Measurements from ENCODE around the gene TSC1.

DNA sequence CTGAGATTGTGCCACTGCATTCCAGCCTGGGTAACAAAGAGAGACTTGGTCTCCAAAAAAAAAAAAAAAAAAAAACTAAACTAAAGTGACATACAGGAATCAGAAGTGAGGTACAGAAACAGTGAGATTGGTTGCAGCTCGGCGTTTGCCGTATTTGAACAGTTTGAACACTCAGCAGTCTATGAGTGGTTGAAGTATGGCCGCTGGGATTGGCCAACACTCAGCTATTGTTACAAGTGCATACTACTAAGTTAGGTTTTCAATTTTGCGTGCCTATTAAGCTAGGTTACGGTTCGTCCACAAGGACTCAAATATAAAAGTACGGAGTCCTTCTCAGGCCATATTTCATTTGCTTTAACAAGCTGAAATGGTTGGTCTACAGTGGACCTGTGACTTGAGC is 3.3 kb upstream of the TSC1 start:
- no peak for TF ChIP-seq ZNF776 (tag by site-specific recombination; IDR thresholded peaks at IDR 0.05; ENCODE audit: borderline replicate concordance)
- TF ChIP-seq ZNF274 (IDR thresholded peaks at IDR 0.05; ENCODE audit: low read length), result no peak
- no peak for TF ChIP-seq ZNF274 (tag by site-specific recombination; IDR thresholded peaks at IDR 0.05; ENCODE audit: borderline replicate concordance)
- no peak for TF ChIP-seq KLF10 (tag by site-specific recombination; IDR thresholded peaks at IDR 0.05)
- TF ChIP-seq, protein P1, sequence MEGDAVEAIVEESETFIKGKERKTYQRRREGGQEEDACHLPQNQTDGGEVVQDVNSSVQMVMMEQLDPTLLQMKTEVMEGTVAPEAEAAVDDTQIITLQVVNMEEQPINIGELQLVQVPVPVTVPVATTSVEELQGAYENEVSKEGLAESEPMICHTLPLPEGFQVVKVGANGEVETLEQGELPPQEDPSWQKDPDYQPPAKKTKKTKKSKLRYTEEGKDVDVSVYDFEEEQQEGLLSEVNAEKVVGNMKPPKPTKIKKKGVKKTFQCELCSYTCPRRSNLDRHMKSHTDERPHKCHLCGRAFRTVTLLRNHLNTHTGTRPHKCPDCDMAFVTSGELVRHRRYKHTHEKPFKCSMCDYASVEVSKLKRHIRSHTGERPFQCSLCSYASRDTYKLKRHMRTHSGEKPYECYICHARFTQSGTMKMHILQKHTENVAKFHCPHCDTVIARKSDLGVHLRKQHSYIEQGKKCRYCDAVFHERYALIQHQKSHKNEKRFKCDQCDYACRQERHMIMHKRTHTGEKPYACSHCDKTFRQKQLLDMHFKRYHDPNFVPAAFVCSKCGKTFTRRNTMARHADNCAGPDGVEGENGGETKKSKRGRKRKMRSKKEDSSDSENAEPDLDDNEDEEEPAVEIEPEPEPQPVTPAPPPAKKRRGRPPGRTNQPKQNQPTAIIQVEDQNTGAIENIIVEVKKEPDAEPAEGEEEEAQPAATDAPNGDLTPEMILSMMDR (tag by site-specific recombination; IDR thresholded peaks at IDR 0.05), result no peak
- no peak for TF ChIP-seq ZBTB21 (tag by site-specific recombination; IDR thresholded peaks at IDR 0.05)
- TF ChIP-seq IKZF3 (tag by site-specific recombination; IDR thresholded peaks at IDR 0.05), result no peak
